Peyer's patch (tissue), 4 donors: ENCODE measurements around the gene THRA.

Experiments used
- POLR2A ChIP-seq, 2 donors: fragments of 450-650 bp; IDR thresholded peaks; one replicate each; pipeline ENCODE4 v1.5.1; 2017; ENCODE audit warnings: antibody characterized with exemption in 2 of 2, mild to moderate bottlenecking in 2 of 2, moderate library complexity in 2 of 2
- TF ChIP-seq, protein P1 (sequence below), 6 experiments: fragments of 450-650 bp in 4 of 6; fragments of 200-600 bp in 2 of 6; sonication (generic) in 1 of 6; IDR thresholded peaks; one replicate each; pipeline ENCODE4 v1.5.1; 2017 to 2019; ENCODE audit warnings: antibody characterized with exemption in 6 of 6, mild to moderate bottlenecking in 3 of 6, moderate library complexity in 1 of 6

DNA sequence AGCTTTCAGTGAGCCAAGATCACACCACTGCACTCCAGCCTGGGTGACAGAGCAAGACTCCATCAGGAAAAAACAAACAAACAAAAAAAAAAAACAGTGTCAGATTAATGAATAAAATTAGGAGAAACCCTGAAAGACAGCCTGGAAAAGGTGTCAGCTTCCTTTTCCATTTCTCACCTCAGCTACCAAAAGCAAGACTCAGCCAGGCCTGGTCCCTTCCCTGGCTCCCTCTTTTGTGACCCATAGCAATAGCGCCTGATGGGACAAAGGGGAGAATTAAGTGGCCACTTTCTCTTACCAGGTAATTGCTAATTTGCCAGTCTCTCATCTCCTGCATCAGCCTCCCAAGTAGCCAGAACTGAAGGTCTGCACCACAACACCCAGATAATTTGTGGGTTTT, 3.9 kb upstream of the THRA start:
- TF ChIP-seq, protein P1, sequence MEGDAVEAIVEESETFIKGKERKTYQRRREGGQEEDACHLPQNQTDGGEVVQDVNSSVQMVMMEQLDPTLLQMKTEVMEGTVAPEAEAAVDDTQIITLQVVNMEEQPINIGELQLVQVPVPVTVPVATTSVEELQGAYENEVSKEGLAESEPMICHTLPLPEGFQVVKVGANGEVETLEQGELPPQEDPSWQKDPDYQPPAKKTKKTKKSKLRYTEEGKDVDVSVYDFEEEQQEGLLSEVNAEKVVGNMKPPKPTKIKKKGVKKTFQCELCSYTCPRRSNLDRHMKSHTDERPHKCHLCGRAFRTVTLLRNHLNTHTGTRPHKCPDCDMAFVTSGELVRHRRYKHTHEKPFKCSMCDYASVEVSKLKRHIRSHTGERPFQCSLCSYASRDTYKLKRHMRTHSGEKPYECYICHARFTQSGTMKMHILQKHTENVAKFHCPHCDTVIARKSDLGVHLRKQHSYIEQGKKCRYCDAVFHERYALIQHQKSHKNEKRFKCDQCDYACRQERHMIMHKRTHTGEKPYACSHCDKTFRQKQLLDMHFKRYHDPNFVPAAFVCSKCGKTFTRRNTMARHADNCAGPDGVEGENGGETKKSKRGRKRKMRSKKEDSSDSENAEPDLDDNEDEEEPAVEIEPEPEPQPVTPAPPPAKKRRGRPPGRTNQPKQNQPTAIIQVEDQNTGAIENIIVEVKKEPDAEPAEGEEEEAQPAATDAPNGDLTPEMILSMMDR (IDR thresholded peaks at IDR 0.05) = no peak
- TF ChIP-seq POLR2A (IDR thresholded peaks at IDR 0.05) = no peak
